GM23248 (cell line): Measurements from ENCODE around the gene MIB2. TPM values are rescaled to one million over a fixed set of nuclear protein-coding genes. Genes with fewer than 3 reads are reported as not detected.

Experiments used
- DNase-seq: peaks from one replicate; pipeline ENCODE4 v3.0.0-alpha.2; 2015
- H2AFZ ChIP-seq: fragments of 200-600 bp; sonication (generic); 2 replicates; pipeline ENCODE4 v1.6.1; 2016; ENCODE audit warnings: antibody characterized with exemption
- H3F3A ChIP-seq: fragments of 200-600 bp; sonication (generic); 2 replicates; pipeline ENCODE4 v1.6.1; 2016; ENCODE audit warnings: mild to moderate bottlenecking, antibody characterized with exemption, mixed run types; ENCODE audit not compliant: insufficient read depth
- H3K27ac ChIP-seq: fragments of 200-600 bp; sonication (generic); 2 replicates; pipeline ENCODE4 v1.5.1; 2016; ENCODE audit warnings: mild to moderate bottlenecking
- H3K27me3 ChIP-seq: fragments of 200-600 bp; sonication (generic); replicated peaks from 2 replicates; pipeline ENCODE4 v1.6.1; 2016; ENCODE audit warnings: mild to moderate bottlenecking; ENCODE audit not compliant: insufficient read depth
- H3K36me3 ChIP-seq: fragments of 200-600 bp; sonication (generic); 2 replicates; pipeline ENCODE4 v1.6.1; 2016; ENCODE audit warnings: low read depth, mild to moderate bottlenecking
- H3K4me1 ChIP-seq: fragments of 200-600 bp; sonication (generic); 2 replicates; pipeline ENCODE4 v1.6.1; 2016; ENCODE audit warnings: mild to moderate bottlenecking; ENCODE audit not compliant: insufficient read depth
- H3K4me2 ChIP-seq: fragments of 200-600 bp; sonication (generic); one replicate; pipeline ENCODE4 v1.6.1; 2016; ENCODE audit warnings: mild to moderate bottlenecking; ENCODE audit not compliant: unreplicated experiment
- H3K4me3 ChIP-seq: fragments of 200-600 bp; sonication (generic); 2 replicates; pipeline ENCODE4 v1.5.1; 2016; ENCODE audit warnings: mild to moderate bottlenecking
- H3K79me2 ChIP-seq: fragments of 200-600 bp; sonication (generic); 2 replicates; pipeline ENCODE4 v1.6.1; 2016; ENCODE audit warnings: mild to moderate bottlenecking; ENCODE audit not compliant: insufficient read depth
- H3K9ac ChIP-seq: fragments of 200-600 bp; sonication (generic); 2 replicates; pipeline ENCODE4 v1.6.1; 2016; ENCODE audit warnings: mild to moderate bottlenecking
- H3K9me2 ChIP-seq: fragments of 200-600 bp; sonication (generic); 2 replicates; pipeline ENCODE4 v1.6.1; 2016; ENCODE audit warnings: mixed run types, mild to moderate bottlenecking, moderate library complexity; ENCODE audit not compliant: insufficient read depth
- H3K9me3 ChIP-seq: fragments of 200-600 bp; sonication (generic); one replicate; pipeline ENCODE4 v1.6.1; 2017; ENCODE audit warnings: low read depth
- H4K20me1 ChIP-seq: fragments of 200-600 bp; sonication (generic); 2 replicates; pipeline ENCODE4 v1.6.0; 2016; ENCODE audit not compliant: insufficient read depth
- EZH2 ChIP-seq: fragments of 200-600 bp; sonication (generic); IDR thresholded peaks from 2 replicates; pipeline ENCODE4 v1.6.1; 2018; ENCODE audit warnings: antibody characterized with exemption, mild to moderate bottlenecking; ENCODE audit not compliant: insufficient read depth, poor library complexity, severe bottlenecking
- EZH2phosphoT487 ChIP-seq: fragments of 200-600 bp; sonication (generic); IDR thresholded peaks from 2 replicates; pipeline ENCODE4 v1.6.1; 2018; ENCODE audit warnings: antibody characterized with exemption, moderate library complexity, mild to moderate bottlenecking, low read depth; ENCODE audit not compliant: insufficient read depth
- WGBS, 2 experiments: methylation state at CpG; one replicate each; pipeline ENCODE4 v1.1.6; 2015 to 2017; ENCODE audit warnings: low lambda C conversion rate in 2 of 2, low coverage in 1 of 2; ENCODE audit errors: missing lambda C conversion rate in 2 of 2; 5-methylcytosine and 5-hydroxymethylcytosine counted together
- in situ Hi-C: fragments of 300-500 bp; cut with MboI; formaldehyde crosslinking; loops from 2 replicates; pipeline ENCODE4 v1.15.0; 2020
- polyA plus RNA-seq: library from polyadenylated mRNA; unstranded; fragments of >200 nt; fragmentation: Nextera tagmentation; extraction: Ambion mirVana; gene quantifications from 2 replicates; pipeline ENCODE4 v1.2.1, GENCODE V29; 2016
- total RNA-seq: library from RNA; depleted of rRNA; stranded (reverse); fragments of >200 nt; shearing (Covaris generic); gene quantifications from 2 replicates; pipeline ENCODE4 v1.2.3, GENCODE V29; 2014

The MIB2 gene
- total and polyA plus RNA-seq, 2 experiments from 2014 or later, result 30.3 to 70.5 TPM

GRCh38 chr1:1627261-1627828, 12.0 kb downstream of the MIB2 start:
- H4K20me1 ChIP-seq, result no peaks in the 10 kb centered on the region

GRCh38 chr1:1627829-1628753, 12.8 kb downstream of the MIB2 start:
- H3F3A ChIP-seq, result no peaks in the 10 kb centered on the region
- TF ChIP-seq EZH2, result no peak
- no peak for TF ChIP-seq EZH2phosphoT487
- no peak overlapping the region for H3K9ac ChIP-seq
- H2AFZ ChIP-seq, result no peak overlapping the region
- DNase-seq, result no peak
- no peaks in the 10 kb centered on the region for H4K20me1 ChIP-seq
- H3K9me2 ChIP-seq, result no peaks in the 10 kb centered on the region
- no peak overlapping the region for H3K27ac ChIP-seq
- H3K9me3 ChIP-seq, result no peaks in the 10 kb centered on the region
- peaks cover 4% of the 10 kb centered on the region for H3K27me3 ChIP-seq
- no peak overlapping the region for H3K4me3 ChIP-seq
- in situ Hi-C loops, result no loop called here
- H3K79me2 ChIP-seq, result no peaks in the 10 kb centered on the region
- no peak overlapping the region for H3K4me2 ChIP-seq
- H3K4me1 ChIP-seq, result no peaks in the 10 kb centered on the region
- 90 to 94% methylated on average over 32 to 50 of the region's 53 CpGs for WGBS, 2 experiments
- H3K36me3 ChIP-seq, result no peaks in the 10 kb centered on the region

More at GRCh38 chr1:1627261-1627828, 12.0 kb downstream of the MIB2 start:
- Histone ChIP-seq H3K4me3 (no peak overlapping the region), H3K27me3 (peaks cover 4% of the 10 kb centered on the region), H3K9me2 (no peaks in the 10 kb centered on the region), H3K4me1 (no peaks in the 10 kb centered on the region), H3K27ac (no peak overlapping the region), H3F3A (no peaks in the 10 kb centered on the region), H3K9me3 (no peaks in the 10 kb centered on the region), H3K79me2 (no peaks in the 10 kb centered on the region), H3K9ac (no peak overlapping the region), H3K36me3 (no peaks in the 10 kb centered on the region), H2AFZ (no peak overlapping the region), H3K4me2 (no peak overlapping the region)
- TF ChIP-seq EZH2, result no peak
- TF ChIP-seq EZH2phosphoT487, result no peak
- WGBS, 2 experiments, result 77 to 90% methylated on average over 19 to 37 of the region's 37 CpGs
- no peak for DNase-seq
- in situ Hi-C loops, result no loop called here

GRCh38 chr1:1628754-1629429, 13.6 kb downstream of the MIB2 start:
- no peaks in the 10 kb centered on the region for H3F3A ChIP-seq
- no peak for DNase-seq
- 89 to 91% methylated on average over 21 to 50 of the region's 53 CpGs for WGBS, 2 experiments
- no peak overlapping the region for H2AFZ ChIP-seq
- no peak overlapping the region for H3K4me2 ChIP-seq
- no peaks in the 10 kb centered on the region for H3K4me1 ChIP-seq
- H3K27ac ChIP-seq, result no peak overlapping the region
- no peaks in the 10 kb centered on the region for H3K9me3 ChIP-seq
- H3K9ac ChIP-seq, result no peak overlapping the region
- in situ Hi-C loops, result no loop called here
- H3K36me3 ChIP-seq, result no peaks in the 10 kb centered on the region
- no peak overlapping the region for H3K4me3 ChIP-seq
- TF ChIP-seq EZH2, result no peak
- TF ChIP-seq EZH2phosphoT487, result no peak
- H3K79me2 ChIP-seq, result no peaks in the 10 kb centered on the region
- H3K9me2 ChIP-seq, result no peaks in the 10 kb centered on the region
- no peaks in the 10 kb centered on the region for H4K20me1 ChIP-seq
- peaks cover 4% of the 10 kb centered on the region for H3K27me3 ChIP-seq

- Histone ChIP-seq H3K4me1 (no peaks in the 10 kb centered on the region), H3K4me2 (no peak overlapping the region), H3K9me3 (no peaks in the 10 kb centered on the region), H3K9me2 (no peaks in the 10 kb centered on the region), H3F3A (no peaks in the 10 kb centered on the region), H2AFZ (no peak overlapping the region), H3K36me3 (no peaks in the 10 kb centered on the region), H3K9ac (no peak overlapping the region), H4K20me1 (no peaks in the 10 kb centered on the region), H3K79me2 (no peaks in the 10 kb centered on the region), H3K27ac (no peak overlapping the region), H3K27me3 (peaks cover 4% of the 10 kb centered on the region), H3K4me3 (no peak overlapping the region)
- no peak for DNase-seq
- in situ Hi-C loops, result no loop called here
- 82% methylated on average over 46 of the region's 48 CpGs; no CpG with 5 or more reads in 1 of the 2 experiments for WGBS, 2 experiments
- TF ChIP-seq EZH2phosphoT487 (no peak), EZH2 (no peak)
These were observed 14.3 kb downstream of the MIB2 start for GRCh38 chr1:1629430-1630190.
